Stimulated activated CD4-positive, alpha-beta T cell treated with anti-CD3 and anti-CD28 coated beads, Interleukin-12 subunit alpha, Interleukin-12 subunit beta, amount 100 ng/mL, for 4 hours (primary cell): ENCODE results near the gene STAP1.
"Not testable (repeated sequence)": the region's sequence is repeated elsewhere in the genome, so short reads cannot be mapped to it uniquely, and the experiment has no call there.

ENCODE experiments used
- DNase-seq: peaks from one replicate; pipeline ENCODE4 v3.0.0-alpha.2; 2020

STAP1 gene

GRCh38 chr4:67558493-67558892 is at the start of gene STAP1:
Gene STAP1, plus strand, starts transcription at chr4:67558727. Its CDS starts 83 bp downstream, at chr4:67558810.
- DNase-seq: no peak

- no peak for DNase-seq
These were observed 46.0 kb upstream of the STAP1 start for GRCh38 chr4:67512501-67512900.

GRCh38 chr4:67520141-67520540 is 38.4 kb upstream of the STAP1 start:
- no peak for DNase-seq

GRCh38 chr4:67521506-67521905 is 37.0 kb upstream of the STAP1 start:
- DNase-seq: no peak

- no peak for DNase-seq
These were observed 36.3 kb upstream of the STAP1 start for GRCh38 chr4:67522230-67522629.

- DNase-seq: no peak
These were observed 35.5 kb upstream of the STAP1 start for GRCh38 chr4:67522851-67523671.

GRCh38 chr4:67524140-67524539 is 34.4 kb upstream of the STAP1 start:
- DNase-seq: not testable (repeated sequence)

- no peak for DNase-seq
These were observed 27.1 kb upstream of the STAP1 start for GRCh38 chr4:67531379-67531962.

- not testable (repeated sequence) for DNase-seq
These were observed 26.1 kb upstream of the STAP1 start for GRCh38 chr4:67532397-67532796.

GRCh38 chr4:67533112-67533511 is 25.4 kb upstream of the STAP1 start:
- no peak for DNase-seq

- no peak for DNase-seq
These were observed 23.2 kb upstream of the STAP1 start for GRCh38 chr4:67535280-67535840.

GRCh38 chr4:67539830-67540229 is 18.7 kb upstream of the STAP1 start:
- DNase-seq: no peak

GRCh38 chr4:67542076-67542475 is 16.5 kb upstream of the STAP1 start:
- no peak for DNase-seq

GRCh38 chr4:67545199-67546003 is 13.1 kb upstream of the STAP1 start, which contains the start of gene CENPC:
Gene CENPC, minus strand, starts transcription at chr4:67545503. Its CDS starts 148 bp downstream, at chr4:67545355.
- DNase-seq: peak; percentile 88

- DNase-seq: no peak
These were observed 12.5 kb upstream of the STAP1 start for GRCh38 chr4:67546004-67546356.

- DNase-seq: no peak
These were observed 11.6 kb upstream of the STAP1 start for GRCh38 chr4:67546971-67547370.

GRCh38 chr4:67549123-67549522 is 9.4 kb upstream of the STAP1 start:
- DNase-seq: no peak

- DNase-seq: no peak
These were observed 8.1 kb upstream of the STAP1 start for GRCh38 chr4:67550451-67550850.

GRCh38 chr4:67550857-67551256 is 7.7 kb upstream of the STAP1 start:
- no peak for DNase-seq

GRCh38 chr4:67552146-67552792 is 6.3 kb upstream of the STAP1 start:
- not testable (repeated sequence) for DNase-seq

- no peak for DNase-seq
These were observed 4.4 kb upstream of the STAP1 start for GRCh38 chr4:67554096-67554495.

- no peak for DNase-seq
These were observed 3.1 kb upstream of the STAP1 start for GRCh38 chr4:67555447-67555846.

- no peak for DNase-seq
These were observed 2.1 kb upstream of the STAP1 start for GRCh38 chr4:67556436-67556835.
